HCT116 (cell line): ENCODE measurements around the gene CEP41. TPM values are rescaled to one million over a fixed set of nuclear protein-coding genes. Genes with fewer than 3 reads are reported as not detected.

Experiments used
- ATAC-seq: fragments of 200-7000 bp; cut with Tn5 transposase; 2 replicates; pipeline ENCODE4 v1.9.1; 2020; ENCODE audit warnings: mild to moderate bottlenecking, moderate library complexity
- BruUV-seq: library from RNA; stranded (reverse); fragments of 400-500 nt; replicated peaks from 2 replicates; lab custom pipeline; 2021; lab: Mats Ljungman, UMichigan
- CTCF ChIA-PET: fragments of 300-600 bp; sonication (Branson Sonifier 250); formaldehyde crosslinking; loops from one replicate; lab custom pipeline; 2021; ENCODE audit warnings: antibody characterized with exemption; lab: Charles Lee
- POLR2A ChIA-PET: fragments of 300-600, 350-600 bp; sonication (Branson Sonifier 250); formaldehyde crosslinking; loops from one replicate; lab custom pipeline; 2021; ENCODE audit warnings: antibody characterized with exemption; lab: Charles Lee
- RAD21 ChIA-PET, 2 experiments: fragments of 300-600 bp; sonication (Branson Sonifier 250); formaldehyde crosslinking; loops; one replicate each; lab custom pipeline; 2023; ENCODE audit warnings: low total read pairs in 2 of 2; ENCODE audit not compliant: uncharacterized antibody in 2 of 2, unreplicated experiment in 2 of 2, low non-redundant PET in 1 of 2; lab: Charles Lee
- DNase-seq: peaks from one replicate; pipeline ENCODE4 v3.0.0-alpha.2; 2010; ENCODE audit warnings: low read depth, low spot score
- H2AFZ ChIP-seq: fragments of 200-600 bp; shearing (Covaris generic), sonication (generic); 2 replicates; pipeline ENCODE4 v1.6.1; 2017; ENCODE audit warnings: low read depth, mixed run types, mixed read lengths, antibody characterized with exemption, low read length; ENCODE audit not compliant: poor library complexity, severe bottlenecking
- H3K27ac ChIP-seq: 2 replicates; pipeline ENCODE4 v1.5.1; 2012; ENCODE audit warnings: low read depth, low read length
- H3K27me3 ChIP-seq: fragments of 200-600 bp; sonication (generic); 2 replicates; pipeline ENCODE4 v1.6.1; 2016; ENCODE audit warnings: mixed run types, low read length, mixed read lengths; ENCODE audit not compliant: insufficient read depth
- H3K36me3 ChIP-seq, 2 experiments: fragments of 200-500 bp in 1 of 2; fragments of 200-600 bp in 1 of 2; sonication (Bioruptor generic) in 1 of 2; sonication (generic) in 1 of 2; 2 replicates each; pipeline versions ENCODE4 v1.5.1 to v1.6.1; 2014 to 2016; ENCODE audit warnings: low read length in 2 of 2, inconsistent platforms in 1 of 2, mixed read lengths in 1 of 2, mixed run types in 1 of 2; ENCODE audit not compliant: insufficient read depth in 2 of 2, control insufficient read depth in 1 of 2
- H3K4me1 ChIP-seq, 2 experiments: fragments of 200-600 bp in 1 of 2; sonication (generic) in 1 of 2; 2 replicates each; pipeline versions ENCODE4 v1.5.1 to v1.6.1; 2012 to 2017; ENCODE audit warnings: low read length in 2 of 2, inconsistent platforms in 1 of 2, mild to moderate bottlenecking in 1 of 2, mixed read lengths in 1 of 2, mixed run types in 1 of 2, moderate library complexity in 1 of 2; ENCODE audit not compliant: insufficient read depth in 2 of 2, control insufficient read depth in 1 of 2
- H3K4me2 ChIP-seq: fragments of 200-600 bp; sonication (generic); 2 replicates; pipeline ENCODE4 v1.6.1; 2017; ENCODE audit warnings: mixed run types, low read length, mixed read lengths
- H3K4me3 ChIP-seq, 2 experiments: fragments of 200-600 bp in 1 of 2; sonication (generic) in 1 of 2; replicated peaks in 1 of 2; 2 replicates each; pipeline ENCODE4 v1.5.1; 2011 to 2016; ENCODE audit warnings: low read length in 2 of 2, control low read depth in 1 of 2, low read depth in 1 of 2, mild to moderate bottlenecking in 1 of 2, mixed read lengths in 1 of 2, mixed run types in 1 of 2
- H3K79me2 ChIP-seq: fragments of 200-600 bp; sonication (generic); 2 replicates; pipeline ENCODE4 v1.6.1; 2017; ENCODE audit warnings: mild to moderate bottlenecking, mixed run types, low read length, moderate library complexity, mixed read lengths; ENCODE audit not compliant: insufficient read depth
- H3K9ac ChIP-seq: fragments of 200-600 bp; sonication (generic); 2 replicates; pipeline ENCODE4 v1.6.1; 2016; ENCODE audit warnings: low read length, mixed read lengths
- H3K9me2 ChIP-seq: fragments of 200-600 bp; sonication (generic), shearing (Covaris generic); 2 replicates; pipeline ENCODE4 v1.6.1; 2017; ENCODE audit warnings: mixed run types, mild to moderate bottlenecking, moderate library complexity; ENCODE audit not compliant: insufficient read depth
- H3K9me3 ChIP-seq, 2 experiments: fragments of 200-500 bp in 1 of 2; fragments of 200-600 bp in 1 of 2; sonication (Bioruptor generic) in 1 of 2; sonication (generic) in 1 of 2; 2 replicates each; pipeline ENCODE4 v1.6.1; 2014 to 2017; ENCODE audit warnings: low read length in 2 of 2, mixed read lengths in 2 of 2, inconsistent platforms in 1 of 2, low read depth in 1 of 2, mild to moderate bottlenecking in 1 of 2, mixed run types in 1 of 2, moderate library complexity in 1 of 2; ENCODE audit not compliant: control insufficient read depth in 1 of 2, insufficient read depth in 1 of 2
- H4K20me1 ChIP-seq: fragments of 200-600 bp; sonication (generic), shearing (Covaris generic); 2 replicates; pipeline ENCODE4 v1.6.1; 2017; ENCODE audit warnings: mixed run types, mild to moderate bottlenecking, moderate library complexity; ENCODE audit not compliant: insufficient read depth
- CBX3 ChIP-seq: IDR thresholded peaks from 2 replicates; pipeline ENCODE4 v1.6.1; 2012; ENCODE audit warnings: low read depth
- CTCF ChIP-seq, 3 experiments: fragments of 200-600 bp in 1 of 3; sonication (generic) in 1 of 3; IDR thresholded peaks in 2 of 3; conservative IDR thresholded peaks in 1 of 3; 2 replicates each; pipeline ENCODE4 v1.5.1; 2012 to 2017; ENCODE audit warnings: low read depth in 2 of 3, low read length in 2 of 3, antibody characterized with exemption in 1 of 3, borderline replicate concordance in 1 of 3, control low read depth in 1 of 3, mild to moderate bottlenecking in 1 of 3, mixed read lengths in 1 of 3, mixed run types in 1 of 3, moderate library complexity in 1 of 3; ENCODE audit not compliant: insufficient read depth in 1 of 3
- EGR1 ChIP-seq: IDR thresholded peaks from 2 replicates; pipeline ENCODE4 v1.6.1; 2012; ENCODE audit warnings: low read depth
- ELF1 ChIP-seq: IDR thresholded peaks from 2 replicates; pipeline ENCODE4 v1.6.1; 2012; ENCODE audit warnings: low read depth, borderline replicate concordance
- EZH2 ChIP-seq: fragments of 200-600 bp; sonication (generic); IDR thresholded peaks from 2 replicates; pipeline ENCODE4 v1.6.1; 2017; ENCODE audit warnings: antibody characterized with exemption, mixed run types
- EZH2phosphoT487 ChIP-seq: fragments of 200-600 bp; IDR thresholded peaks from 2 replicates; pipeline ENCODE4 v1.6.1; 2018; ENCODE audit warnings: antibody characterized with exemption, borderline replicate concordance
- FOSL1 ChIP-seq: IDR thresholded peaks from 2 replicates; pipeline ENCODE4 v1.6.1; 2012; ENCODE audit warnings: low read depth
- JUND ChIP-seq: IDR thresholded peaks from 2 replicates; pipeline ENCODE4 v1.6.1; 2012
- SP1 ChIP-seq: IDR thresholded peaks from 2 replicates; pipeline ENCODE4 v1.6.1; 2012; ENCODE audit warnings: low read depth
- YY1 ChIP-seq: IDR thresholded peaks from 2 replicates; pipeline ENCODE4 v1.6.1; 2011; ENCODE audit warnings: low read length, low read depth, moderate library complexity, mild to moderate bottlenecking; ENCODE audit not compliant: insufficient replicate concordance; ENCODE audit errors: extremely low read depth
- ZFX ChIP-seq: fragments of 450-650 bp; IDR thresholded peaks from 2 replicates; pipeline ENCODE4 v1.6.1; 2017
- ZNF274 ChIP-seq: fragments of 200-500 bp; sonication (Bioruptor generic); IDR thresholded peaks from 2 replicates; pipeline ENCODE4 v1.6.1; 2014; ENCODE audit warnings: mild to moderate bottlenecking, low read depth, low read length, inconsistent platforms
- intact Hi-C: fragments of 100-400 bp; cut with micrococcal nuclease; formaldehyde crosslinking; loops from 2 replicates; pipeline ENCODE4 v1.10.0; 2022
- total RNA-seq: library from RNA; stranded (reverse); gene quantifications from one replicate; pipeline ENCODE4 v1.2.1, GENCODE V29; 2021; ENCODE audit not compliant: unreplicated experiment

Gene CEP41
- total RNA-seq, 1 experiment from 2014 or later = 13.6 TPM

DNA sequence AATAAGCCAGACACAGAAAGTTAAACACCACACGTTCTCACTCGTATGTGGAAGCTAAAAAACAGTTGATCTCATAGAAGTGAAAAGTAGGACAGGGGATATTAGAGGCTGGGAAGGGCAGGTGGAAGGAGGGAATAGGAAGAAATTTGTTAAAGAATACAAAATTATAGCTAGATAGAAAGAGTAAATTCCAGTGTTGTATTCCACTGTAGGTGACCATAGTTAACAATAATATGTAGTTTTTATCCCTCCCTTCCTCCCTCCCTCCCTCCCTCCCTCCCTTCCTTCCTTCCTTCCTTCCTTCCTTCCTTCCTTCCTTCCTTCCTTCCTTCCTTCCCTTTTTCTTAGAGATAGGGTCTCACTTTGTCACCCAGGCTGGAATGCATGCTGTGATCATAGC is 31.2 kb upstream of the CEP41 start:
- DNase-seq = no peak
- no peak for TF ChIP-seq SP1
- TF ChIP-seq CBX3 = no peak
- no peak for TF ChIP-seq ZNF274
- no peak for TF ChIP-seq EZH2
- TF ChIP-seq JUND = no peak
- TF ChIP-seq ZFX = no peak
- TF ChIP-seq CTCF (IDR thresholded peaks at IDR 0.05 in 2 of 3, conservative IDR thresholded peaks at IDR 0.05 in 1 of 3; ENCODE audit: borderline replicate concordance in 1 of 3, insufficient read depth in 1 of 3, low read depth in 2 of 3, low read length in 2 of 3) = no peak
- TF ChIP-seq, all 23 proteins: peak for 0
- Histone ChIP-seq H3K4me1 (no peaks in the 10 kb centered on the region), H3K36me3 (no peaks in the 10 kb centered on the region), H3K9ac (no peak overlapping the region), H3K9me2 (no peaks in the 10 kb centered on the region), H3K4me2 (no peak overlapping the region), H2AFZ (no peak overlapping the region), H3K27ac (no peak overlapping the region), H3K4me3 (no peak overlapping the region), H4K20me1 (no peaks in the 10 kb centered on the region), H3K9me3 (no peaks in the 10 kb centered on the region), H3K27me3 (no peaks in the 10 kb centered on the region), H3K79me2 (no peaks in the 10 kb centered on the region)
- CTCF ChIA-PET = no interaction called here
- BruUV-seq = no TSS peak
- intact Hi-C loops = no loop called here
- POLR2A ChIA-PET = no interaction called here
- RAD21 ChIA-PET = no interaction called here
- ATAC-seq = no peak

- ChIA-PET RAD21 (no interaction called here), CTCF (no interaction called here), POLR2A (no interaction called here)
- H3K9me3 ChIP-seq = no peaks in the 10 kb centered on the region
- intact Hi-C loops = no loop called here
- no peak overlapping the region for H3K27ac ChIP-seq
- no peaks in the 10 kb centered on the region for H3K4me1 ChIP-seq
- DNase-seq (no peak), ATAC-seq (no peak)
- no peak overlapping the region for H3K4me3 ChIP-seq
- no peaks in the 10 kb centered on the region for H3K36me3 ChIP-seq
- no peaks in the 10 kb centered on the region for H3K9me2 ChIP-seq
- no peak overlapping the region for H2AFZ ChIP-seq
- H4K20me1 ChIP-seq = no peaks in the 10 kb centered on the region
- BruUV-seq = no TSS peak
- no peaks in the 10 kb centered on the region for H3K27me3 ChIP-seq
- no peak overlapping the region for H3K4me2 ChIP-seq
- no peak for TF ChIP-seq ZNF274
- TF ChIP-seq ELF1 = no peak
- no peak for TF ChIP-seq FOSL1
- TF ChIP-seq EZH2phosphoT487 = no peak
- TF ChIP-seq EGR1 = no peak
- TF ChIP-seq YY1 = no peak
- H3K9ac ChIP-seq = no peak overlapping the region
- no peaks in the 10 kb centered on the region for H3K79me2 ChIP-seq
Measured at GRCh38 chr7:130468612-130469011, 27.8 kb upstream of the CEP41 start.
